HG02571 (cell line): ENCODE results near the gene HNRNPA2B1.
"Not testable (repeated sequence)": the region's sequence is repeated elsewhere in the genome, so short reads cannot be mapped to it uniquely, and the experiment has no call there.

Experiments used
- ATAC-seq: cut with Tn5 transposase; IDR thresholded peaks from one replicate; pipeline ENCODE4 v1.9.1; 2021; ENCODE audit warnings: mild to moderate bottlenecking, moderate library complexity; ENCODE audit not compliant: unreplicated experiment

Gene HNRNPA2B1

GRCh38 chr7:26147646-26148306 is 52.8 kb downstream of the HNRNPA2B1 start:
- not testable (repeated sequence) for ATAC-seq

- no peak for ATAC-seq
Measured at GRCh38 chr7:26147030-26147429, 53.5 kb downstream of the HNRNPA2B1 start.

- ATAC-seq: no peak
Measured at GRCh38 chr7:26145238-26145637, 55.3 kb downstream of the HNRNPA2B1 start.

GRCh38 chr7:26144184-26145080 is 56.1 kb downstream of the HNRNPA2B1 start:
- no peak for ATAC-seq

- ATAC-seq: no peak
Measured at GRCh38 chr7:26143298-26144048, 57.1 kb downstream of the HNRNPA2B1 start.

GRCh38 chr7:26141077-26141476 is 59.5 kb downstream of the HNRNPA2B1 start:
- no peak for ATAC-seq

- no peak for ATAC-seq
Measured at GRCh38 chr7:26140380-26140779, 60.2 kb downstream of the HNRNPA2B1 start.
